ENCODE data around the gene KLRF2.
A peak's percentile ranks its signal among the peaks of the same experiment; 100 is the strongest.

KLRF2 gene

GRCh38 chr12:9940375-9940774 lies 59.1 kb downstream of the KLRF2 start:
- H3K9me2 ChIP-seq (replicated peaks; ENCODE audit: control insufficient read depth, low read length) = no peaks in the 10 kb centered on the region
- TF ChIP-seq EZH2phosphoT487 (IDR thresholded peaks at IDR 0.05; ENCODE audit: borderline replicate concordance, low read length) (no peak), CTCF (IDR thresholded peaks at IDR 0.05; ENCODE audit: low read depth, low read length, poor library complexity, severe bottlenecking) (peak; percentile 49)
- no peaks in the 10 kb centered on the region for H3F3A ChIP-seq (ENCODE audit: control insufficient read depth, insufficient read depth)
- H3K79me2 ChIP-seq (ENCODE audit: control insufficient read depth, low read length) = no peaks in the 10 kb centered on the region
- H4K20me1 ChIP-seq (ENCODE audit: control insufficient read depth, insufficient read depth, low read depth, low read length) = no peaks in the 10 kb centered on the region
- no peaks in the 10 kb centered on the region for H3K9me3 ChIP-seq (ENCODE audit: control insufficient read depth, insufficient read depth, low read length)
- H3K36me3 ChIP-seq (ENCODE audit: control insufficient read depth, low read length) = no peaks in the 10 kb centered on the region
- no peak overlapping the region for H3K4me3 ChIP-seq (ENCODE audit: low read length)
- H3K4me1 ChIP-seq (ENCODE audit: control insufficient read depth, low read length) = no peaks in the 10 kb centered on the region
- H3K27me3 ChIP-seq (ENCODE audit: control insufficient read depth, low read length) = peaks cover 6% of the 10 kb centered on the region
- H3K4me2 ChIP-seq (ENCODE audit: low read length) = no peak overlapping the region
- H3K27ac ChIP-seq (ENCODE audit: low read depth, low read length) = no peak overlapping the region

- H3K4me3 ChIP-seq (ENCODE audit: low read length) = no peak overlapping the region
- H3K4me1 ChIP-seq (ENCODE audit: control insufficient read depth, low read length) = no peaks in the 10 kb centered on the region
- H3K27ac ChIP-seq (ENCODE audit: low read depth, low read length) = no peak overlapping the region
- no peaks in the 10 kb centered on the region for H3K9me3 ChIP-seq (ENCODE audit: control insufficient read depth, insufficient read depth, low read length)
- no peaks in the 10 kb centered on the region for H3K79me2 ChIP-seq (ENCODE audit: control insufficient read depth, low read length)
- TF ChIP-seq EZH2phosphoT487 (IDR thresholded peaks at IDR 0.05; ENCODE audit: borderline replicate concordance, low read length) (no peak), CTCF (IDR thresholded peaks at IDR 0.05; ENCODE audit: low read depth, low read length, poor library complexity, severe bottlenecking) (no peak)
- no peaks in the 10 kb centered on the region for H3K9me2 ChIP-seq (replicated peaks; ENCODE audit: control insufficient read depth, low read length)
- no peak overlapping the region for H3K4me2 ChIP-seq (ENCODE audit: low read length)
- H3K36me3 ChIP-seq (ENCODE audit: control insufficient read depth, low read length) = no peaks in the 10 kb centered on the region
- peaks cover 6% of the 10 kb centered on the region for H3K27me3 ChIP-seq (ENCODE audit: control insufficient read depth, low read length)
- H3F3A ChIP-seq (ENCODE audit: control insufficient read depth, insufficient read depth) = no peaks in the 10 kb centered on the region
- no peaks in the 10 kb centered on the region for H4K20me1 ChIP-seq (ENCODE audit: control insufficient read depth, insufficient read depth, low read depth, low read length)
Observed at GRCh38 chr12:9941838-9942237, 60.5 kb downstream of the KLRF2 start.

- H3K4me3 ChIP-seq (ENCODE audit: low read length) = no peak overlapping the region
- H4K20me1 ChIP-seq (ENCODE audit: control insufficient read depth, insufficient read depth, low read depth, low read length) = no peaks in the 10 kb centered on the region
- H3F3A ChIP-seq (ENCODE audit: control insufficient read depth, insufficient read depth) = no peaks in the 10 kb centered on the region
- TF ChIP-seq CTCF (IDR thresholded peaks at IDR 0.05; ENCODE audit: low read depth, low read length, poor library complexity, severe bottlenecking) (no peak), EZH2phosphoT487 (IDR thresholded peaks at IDR 0.05; ENCODE audit: borderline replicate concordance, low read length) (no peak)
- H3K4me2 ChIP-seq (ENCODE audit: low read length) = no peak overlapping the region
- H3K36me3 ChIP-seq (ENCODE audit: control insufficient read depth, low read length) = no peaks in the 10 kb centered on the region
- H3K27me3 ChIP-seq (ENCODE audit: control insufficient read depth, low read length) = peaks cover 6% of the 10 kb centered on the region
- H3K4me1 ChIP-seq (ENCODE audit: control insufficient read depth, low read length) = no peaks in the 10 kb centered on the region
- H3K79me2 ChIP-seq (ENCODE audit: control insufficient read depth, low read length) = no peaks in the 10 kb centered on the region
- H3K9me2 ChIP-seq (replicated peaks; ENCODE audit: control insufficient read depth, low read length) = no peaks in the 10 kb centered on the region
- H3K27ac ChIP-seq (ENCODE audit: low read depth, low read length) = no peak overlapping the region
- H3K9me3 ChIP-seq (ENCODE audit: control insufficient read depth, insufficient read depth, low read length) = no peaks in the 10 kb centered on the region
Observed at GRCh38 chr12:9943240-9943639, 62.0 kb downstream of the KLRF2 start.

GRCh38 chr12:9944391-9944790 lies 63.1 kb downstream of the KLRF2 start:
- Histone ChIP-seq H3K9me2 (replicated peaks; ENCODE audit: control insufficient read depth, low read length) (no peaks in the 10 kb centered on the region), H3K4me2 (ENCODE audit: low read length) (no peak overlapping the region), H3K4me3 (ENCODE audit: low read length) (no peak overlapping the region), H3K9me3 (ENCODE audit: control insufficient read depth, insufficient read depth, low read length) (no peaks in the 10 kb centered on the region), H3K36me3 (ENCODE audit: control insufficient read depth, low read length) (no peaks in the 10 kb centered on the region), H3K79me2 (ENCODE audit: control insufficient read depth, low read length) (no peaks in the 10 kb centered on the region), H4K20me1 (ENCODE audit: control insufficient read depth, insufficient read depth, low read depth, low read length) (no peaks in the 10 kb centered on the region), H3K4me1 (ENCODE audit: control insufficient read depth, low read length) (no peaks in the 10 kb centered on the region), H3F3A (ENCODE audit: control insufficient read depth, insufficient read depth) (no peaks in the 10 kb centered on the region), H3K27me3 (ENCODE audit: control insufficient read depth, low read length) (peaks cover 11% of the 10 kb centered on the region), H3K27ac (ENCODE audit: low read depth, low read length) (no peak overlapping the region)
- no peak for TF ChIP-seq CTCF (IDR thresholded peaks at IDR 0.05; ENCODE audit: low read depth, low read length, poor library complexity, severe bottlenecking)
- TF ChIP-seq EZH2phosphoT487 (IDR thresholded peaks at IDR 0.05; ENCODE audit: borderline replicate concordance, low read length) = no peak
